Measurements from ENCODE around the gene SLC4A9. TPM values are rescaled to one million over a fixed set of nuclear protein-coding genes. Genes with fewer than 3 reads are reported as not detected.

The SLC4A9 gene
- total RNA-seq, 2 donors from 2014 or later, result 0.79 to 1.4 TPM

DNA sequence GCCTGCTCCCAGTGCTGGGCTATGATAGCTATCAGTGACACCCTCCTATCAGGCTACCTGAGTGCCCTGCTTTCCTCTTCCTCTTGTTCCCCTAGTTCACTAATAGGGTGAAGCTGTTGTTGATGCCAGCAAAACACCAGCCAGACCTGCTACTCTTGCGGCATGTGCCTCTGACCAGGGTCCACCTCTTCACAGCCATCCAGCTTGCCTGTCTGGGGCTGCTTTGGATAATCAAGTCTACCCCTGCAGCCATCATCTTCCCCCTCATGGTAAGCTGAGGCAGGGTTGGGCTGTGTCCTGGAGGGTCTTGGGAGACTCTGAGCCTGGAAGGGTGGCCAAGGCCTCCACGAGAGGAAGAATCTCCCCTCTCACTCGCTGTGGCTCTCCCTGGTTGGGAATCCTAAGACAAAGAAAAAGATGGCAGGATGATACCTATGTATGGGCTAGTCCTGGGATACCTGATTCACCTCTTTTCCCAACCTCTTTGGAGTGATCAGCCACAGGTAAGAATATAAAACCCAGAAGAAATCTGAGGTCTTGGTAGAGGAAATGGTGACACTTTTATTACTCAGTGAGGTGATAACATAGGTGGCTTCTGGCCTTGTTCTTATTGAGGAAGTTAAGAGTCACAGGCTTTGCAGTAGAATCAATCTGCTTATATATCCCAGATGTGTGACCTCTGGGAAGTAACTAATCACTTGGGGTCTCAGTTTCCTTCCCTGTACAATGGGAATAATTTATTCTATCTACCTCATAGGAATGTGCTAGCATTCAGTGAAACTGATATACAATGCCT is 11.6 kb downstream of the SLC4A9 start:
- TF ChIP-seq, protein P1, sequence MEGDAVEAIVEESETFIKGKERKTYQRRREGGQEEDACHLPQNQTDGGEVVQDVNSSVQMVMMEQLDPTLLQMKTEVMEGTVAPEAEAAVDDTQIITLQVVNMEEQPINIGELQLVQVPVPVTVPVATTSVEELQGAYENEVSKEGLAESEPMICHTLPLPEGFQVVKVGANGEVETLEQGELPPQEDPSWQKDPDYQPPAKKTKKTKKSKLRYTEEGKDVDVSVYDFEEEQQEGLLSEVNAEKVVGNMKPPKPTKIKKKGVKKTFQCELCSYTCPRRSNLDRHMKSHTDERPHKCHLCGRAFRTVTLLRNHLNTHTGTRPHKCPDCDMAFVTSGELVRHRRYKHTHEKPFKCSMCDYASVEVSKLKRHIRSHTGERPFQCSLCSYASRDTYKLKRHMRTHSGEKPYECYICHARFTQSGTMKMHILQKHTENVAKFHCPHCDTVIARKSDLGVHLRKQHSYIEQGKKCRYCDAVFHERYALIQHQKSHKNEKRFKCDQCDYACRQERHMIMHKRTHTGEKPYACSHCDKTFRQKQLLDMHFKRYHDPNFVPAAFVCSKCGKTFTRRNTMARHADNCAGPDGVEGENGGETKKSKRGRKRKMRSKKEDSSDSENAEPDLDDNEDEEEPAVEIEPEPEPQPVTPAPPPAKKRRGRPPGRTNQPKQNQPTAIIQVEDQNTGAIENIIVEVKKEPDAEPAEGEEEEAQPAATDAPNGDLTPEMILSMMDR (conservative IDR thresholded peaks at IDR 0.05), result no peak
- H3K4me3 Mint-ChIP-seq, result no peak overlapping the region
- Histone ChIP-seq H3K9me3 (ENCODE audit: control insufficient read depth, low read length) (no peaks in the 10 kb centered on the region), H3K27ac (ENCODE audit: low read depth, low read length) (no peak overlapping the region), H3K4me3 (ENCODE audit: low read length) (no peak overlapping the region), H3K4me1 (ENCODE audit: control insufficient read depth, insufficient read depth, low read length) (no peaks in the 10 kb centered on the region), H3K27me3 (ENCODE audit: control insufficient read depth, insufficient read depth, low read length, poor library complexity, severe bottlenecking) (no peaks in the 10 kb centered on the region), H3K36me3 (ENCODE audit: control insufficient read depth, insufficient read depth, low read length) (no peaks in the 10 kb centered on the region), H3K9ac (ENCODE audit: extremely low read depth, low read length, poor library complexity, severe bottlenecking) (no peak overlapping the region)
- no peaks in the 10 kb centered on the region for H3K36me3 Mint-ChIP-seq (ENCODE audit: low read depth)
- 93 to 100% methylated on average over 1 to 3 of the region's 3 CpGs for WGBS, 2 experiments (ENCODE audit: insufficient coverage in 1 of 2, insufficient read length in 1 of 2)
- no peak overlapping the region for H3K27ac Mint-ChIP-seq
- peaks cover 11% of the 10 kb centered on the region for H3K4me1 Mint-ChIP-seq
- H3K27me3 Mint-ChIP-seq (ENCODE audit: insufficient read depth), result peaks cover 6% of the 10 kb centered on the region
- DNase-seq, result no peak
- no peaks in the 10 kb centered on the region for H3K9me3 Mint-ChIP-seq

GRCh38 chr5:140372971-140373487 is 13.0 kb downstream of the SLC4A9 start:
- H3K4me1 ChIP-seq (ENCODE audit: control insufficient read depth, insufficient read depth, low read length), result no peaks in the 10 kb centered on the region
- H3K4me1 Mint-ChIP-seq, result peaks cover 11% of the 10 kb centered on the region
- H3K27me3 Mint-ChIP-seq (ENCODE audit: insufficient read depth), result peaks cover 2% of the 10 kb centered on the region
- H3K27ac Mint-ChIP-seq, result peak overlapping the region; percentile 59
- H3K36me3 ChIP-seq (ENCODE audit: control insufficient read depth, insufficient read depth, low read length), result no peaks in the 10 kb centered on the region
- H3K27ac ChIP-seq (ENCODE audit: low read depth, low read length), result no peak overlapping the region
- no peak overlapping the region for H3K9ac ChIP-seq (ENCODE audit: extremely low read depth, low read length, poor library complexity, severe bottlenecking)
- no peak overlapping the region for H3K4me3 ChIP-seq (ENCODE audit: low read length)
- H3K9me3 ChIP-seq (ENCODE audit: control insufficient read depth, low read length), result no peaks in the 10 kb centered on the region
- H3K4me3 Mint-ChIP-seq, result no peak overlapping the region
- H3K36me3 Mint-ChIP-seq (ENCODE audit: low read depth), result no peaks in the 10 kb centered on the region
- H3K9me3 Mint-ChIP-seq, result no peaks in the 10 kb centered on the region
- peak; percentile 95 for DNase-seq
- WGBS, 2 experiments (ENCODE audit: insufficient coverage in 1 of 2, insufficient read length in 1 of 2), result 30 to 50% methylated on average over 1 to 2 of the region's 2 CpGs
- TF ChIP-seq, protein P1 (conservative IDR thresholded peaks at IDR 0.05), result peak; percentile 89
- no peaks in the 10 kb centered on the region for H3K27me3 ChIP-seq (ENCODE audit: control insufficient read depth, insufficient read depth, low read length, poor library complexity, severe bottlenecking)

GRCh38 chr5:140381351-140381750 is 21.4 kb downstream of the SLC4A9 start:
- no peaks in the 10 kb centered on the region for H3K36me3 ChIP-seq (ENCODE audit: control insufficient read depth, insufficient read depth, low read length)
- Mint-ChIP-seq H3K27ac (no peak overlapping the region), H3K36me3 (ENCODE audit: low read depth) (no peaks in the 10 kb centered on the region), H3K9me3 (peaks cover 3% of the 10 kb centered on the region), H3K4me1 (no peaks in the 10 kb centered on the region), H3K27me3 (ENCODE audit: insufficient read depth) (no peaks in the 10 kb centered on the region), H3K4me3 (no peak overlapping the region)
- no peaks in the 10 kb centered on the region for H3K4me1 ChIP-seq (ENCODE audit: control insufficient read depth, insufficient read depth, low read length)
- DNase-seq, result no peak
- TF ChIP-seq, protein P1 (conservative IDR thresholded peaks at IDR 0.05), result no peak
- WGBS, 2 experiments (ENCODE audit: insufficient coverage in 1 of 2, insufficient read length in 1 of 2), result 80 to 83% methylated on average over 1 to 4 of the region's 4 CpGs
- no peak overlapping the region for H3K9ac ChIP-seq (ENCODE audit: extremely low read depth, low read length, poor library complexity, severe bottlenecking)
- H3K9me3 ChIP-seq (ENCODE audit: control insufficient read depth, low read length), result no peaks in the 10 kb centered on the region
- no peak overlapping the region for H3K4me3 ChIP-seq (ENCODE audit: low read length)
- H3K27ac ChIP-seq (ENCODE audit: low read depth, low read length), result no peak overlapping the region
- H3K27me3 ChIP-seq (ENCODE audit: control insufficient read depth, insufficient read depth, low read length, poor library complexity, severe bottlenecking), result no peaks in the 10 kb centered on the region
